H9 (cell line): ENCODE data around the gene SH2D2A. TPM values are rescaled to one million over a fixed set of nuclear protein-coding genes. Genes with fewer than 3 reads are reported as not detected.

Source experiments
- DNase-seq: peaks from one replicate; pipeline ENCODE4 v3.0.0-alpha.2; 2017
- H2AFZ ChIP-seq: one replicate; pipeline ENCODE4 v1.6.1; 2013; ENCODE audit warnings: mild to moderate bottlenecking, low read length, control low read depth, moderate library complexity
- H2AK5ac ChIP-seq: 2 replicates; pipeline ENCODE4 v1.6.1; 2013; ENCODE audit warnings: low read length, control low read depth, mixed read lengths; ENCODE audit not compliant: insufficient read length
- H2BK120ac ChIP-seq: one replicate; pipeline ENCODE4 v1.6.1; 2013; ENCODE audit warnings: low read depth, mild to moderate bottlenecking, low read length, control low read depth, inconsistent platforms; ENCODE audit not compliant: poor library complexity, severe bottlenecking
- H2BK12ac ChIP-seq: 2 replicates; pipeline ENCODE4 v1.6.1; 2013; ENCODE audit warnings: low read length, control low read depth, mixed read lengths, low read depth; ENCODE audit not compliant: insufficient read length
- H2BK15ac ChIP-seq: 2 replicates; pipeline ENCODE4 v1.6.1; 2013; ENCODE audit warnings: low read depth, low read length, control low read depth
- H2BK20ac ChIP-seq: one replicate; pipeline ENCODE4 v1.6.1; 2013; ENCODE audit warnings: low read depth, mild to moderate bottlenecking, low read length, control low read depth, inconsistent platforms; ENCODE audit not compliant: poor library complexity, severe bottlenecking
- H2BK5ac ChIP-seq: 2 replicates; pipeline ENCODE4 v1.6.1; 2013; ENCODE audit warnings: low read length, control low read depth, mixed read lengths; ENCODE audit not compliant: insufficient read length
- H3K14ac ChIP-seq: 2 replicates; pipeline ENCODE4 v1.6.1; 2013; ENCODE audit warnings: low read length, control low read depth; ENCODE audit not compliant: insufficient read depth
- H3K18ac ChIP-seq: 2 replicates; pipeline ENCODE4 v1.6.1; 2013; ENCODE audit warnings: low read depth, mild to moderate bottlenecking, mixed read lengths, low read length, control low read depth; ENCODE audit not compliant: insufficient read length
- H3K23ac ChIP-seq: 2 replicates; pipeline ENCODE4 v1.6.1; 2013; ENCODE audit warnings: low read length, control low read depth, mixed read lengths, low read depth; ENCODE audit not compliant: insufficient read length
- H3K23me2 ChIP-seq: 2 replicates; pipeline ENCODE4 v1.6.1; 2013; ENCODE audit warnings: low read depth, mild to moderate bottlenecking, mixed read lengths, low read length, control low read depth; ENCODE audit not compliant: insufficient read length, poor library complexity, severe bottlenecking
- H3K27ac ChIP-seq: 2 replicates; pipeline ENCODE4 v1.5.1; 2013; ENCODE audit warnings: low read length, control low read depth, mixed read lengths, low read depth; ENCODE audit not compliant: insufficient read length
- H3K27me3 ChIP-seq: 2 replicates; pipeline ENCODE4 v1.6.1; 2013; ENCODE audit warnings: low read length, control low read depth, inconsistent platforms; ENCODE audit not compliant: insufficient read depth
- H3K4ac ChIP-seq: 2 replicates; pipeline ENCODE4 v1.6.1; 2013; ENCODE audit warnings: low read depth, mild to moderate bottlenecking, control low read depth, inconsistent platforms, low read length, moderate library complexity
- H3K4me1 ChIP-seq: 2 replicates; pipeline ENCODE4 v1.6.1; 2013; ENCODE audit warnings: low read length, control low read depth, inconsistent platforms; ENCODE audit not compliant: insufficient read depth
- H3K4me2 ChIP-seq: 2 replicates; pipeline ENCODE4 v1.6.1; 2013; ENCODE audit warnings: low read length, control low read depth, mixed read lengths; ENCODE audit not compliant: insufficient read length, insufficient read depth
- H3K56ac ChIP-seq: 2 replicates; pipeline ENCODE4 v1.6.1; 2013; ENCODE audit warnings: low read depth, mild to moderate bottlenecking, mixed read lengths, low read length, control low read depth; ENCODE audit not compliant: insufficient read length
- H3K79me1 ChIP-seq: 2 replicates; pipeline ENCODE4 v1.6.1; 2013; ENCODE audit warnings: low read depth, mild to moderate bottlenecking, moderate library complexity, low read length, control low read depth, inconsistent platforms; ENCODE audit not compliant: insufficient read depth, poor library complexity, severe bottlenecking
- H3K79me2 ChIP-seq: 2 replicates; pipeline ENCODE4 v1.6.1; 2013; ENCODE audit warnings: low read length, control low read depth, inconsistent platforms; ENCODE audit not compliant: insufficient read depth
- H3K9ac ChIP-seq: 2 replicates; pipeline ENCODE4 v1.6.1; 2013; ENCODE audit warnings: low read length, control low read depth, mixed read lengths; ENCODE audit not compliant: insufficient read length; ENCODE audit errors: extremely low read depth
- H3K9me3 ChIP-seq: one replicate; pipeline ENCODE4 v1.6.1; 2013; ENCODE audit warnings: low read depth, low read length, inconsistent platforms; ENCODE audit not compliant: control insufficient read depth
- H3T11ph ChIP-seq: one replicate; pipeline ENCODE4 v1.6.1; 2013; ENCODE audit warnings: mild to moderate bottlenecking, low read length, control low read depth, inconsistent platforms
- H4K20me1 ChIP-seq: one replicate; pipeline ENCODE4 v1.6.1; 2013; ENCODE audit not compliant: control insufficient read depth, insufficient read length, insufficient read depth
- H4K5ac ChIP-seq: 2 replicates; pipeline ENCODE4 v1.6.1; 2013; ENCODE audit warnings: low read depth, mild to moderate bottlenecking, mixed read lengths, low read length, control low read depth; ENCODE audit not compliant: insufficient read length
- H4K8ac ChIP-seq: replicated peaks from 2 replicates; pipeline ENCODE4 v1.6.1; 2013; ENCODE audit warnings: low read length, control low read depth, mixed read lengths, low read depth; ENCODE audit not compliant: insufficient read length
- H4K91ac ChIP-seq: 2 replicates; pipeline ENCODE4 v1.6.1; 2013; ENCODE audit warnings: low read depth, mild to moderate bottlenecking, moderate library complexity, mixed read lengths, low read length, control low read depth; ENCODE audit not compliant: insufficient read length
- H3K27ac Mint-ChIP-seq, 3 experiments: 2 replicates in 2 of 3; 3 replicates in 1 of 3; pipeline ENCODE4 v1.8.0; 2020 to 2021; ENCODE audit warnings: mixed read lengths in 3 of 3, mild to moderate bottlenecking in 1 of 3, moderate library complexity in 1 of 3
- H3K27me3 Mint-ChIP-seq: 2 replicates; pipeline ENCODE4 v1.8.0; 2021; ENCODE audit warnings: low read depth, mild to moderate bottlenecking, moderate library complexity, mixed read lengths
- H3K36me3 Mint-ChIP-seq, 3 experiments: 2 replicates in 2 of 3; 3 replicates in 1 of 3; pipeline ENCODE4 v1.8.0; 2020 to 2021; ENCODE audit warnings: low read depth in 3 of 3, mixed read lengths in 3 of 3; ENCODE audit not compliant: insufficient read depth in 1 of 3
- H3K4me1 Mint-ChIP-seq, 2 experiments: 2 replicates each; pipeline ENCODE4 v1.8.0; 2020; ENCODE audit warnings: mixed read lengths in 2 of 2
- H3K4me3 Mint-ChIP-seq, 2 experiments: 2 replicates in 1 of 2; 3 replicates in 1 of 2; pipeline ENCODE4 v1.8.0; 2020 to 2021; ENCODE audit warnings: mild to moderate bottlenecking in 2 of 2, mixed read lengths in 2 of 2, moderate library complexity in 1 of 2
- H3K9me3 Mint-ChIP-seq, 2 experiments: 2 replicates in 1 of 2; 3 replicates in 1 of 2; pipeline ENCODE4 v1.8.0; 2020; ENCODE audit warnings: mild to moderate bottlenecking in 2 of 2, mixed read lengths in 2 of 2, moderate library complexity in 1 of 2
- WGBS: extraction: QIAGEN DNeasy Blood & Tissue Kit; methylation state at CpG from one replicate; pipeline ENCODE4 v1.1.7; 2013; ENCODE audit warnings: missing lambda C conversion rate, low lambda C conversion rate, mixed read lengths; ENCODE audit not compliant: insufficient read length; ENCODE audit errors: extremely low coverage; 5-methylcytosine and 5-hydroxymethylcytosine counted together
- total RNA-seq: library from RNA; stranded (reverse); gene quantifications from 2 replicates; pipeline ENCODE4 v1.2.1, GENCODE V29; 2021
- TF ChIP-seq, protein P1 (sequence below): fragments of 200-600 bp; sonication (generic); conservative IDR thresholded peaks from 3 replicates; pipeline ENCODE4 v1.8.0; 2021; ENCODE audit warnings: antibody characterized with exemption, mild to moderate bottlenecking

SH2D2A gene
- total RNA-seq, 1 experiment from 2014 or later, result 2.0 TPM

DNA sequence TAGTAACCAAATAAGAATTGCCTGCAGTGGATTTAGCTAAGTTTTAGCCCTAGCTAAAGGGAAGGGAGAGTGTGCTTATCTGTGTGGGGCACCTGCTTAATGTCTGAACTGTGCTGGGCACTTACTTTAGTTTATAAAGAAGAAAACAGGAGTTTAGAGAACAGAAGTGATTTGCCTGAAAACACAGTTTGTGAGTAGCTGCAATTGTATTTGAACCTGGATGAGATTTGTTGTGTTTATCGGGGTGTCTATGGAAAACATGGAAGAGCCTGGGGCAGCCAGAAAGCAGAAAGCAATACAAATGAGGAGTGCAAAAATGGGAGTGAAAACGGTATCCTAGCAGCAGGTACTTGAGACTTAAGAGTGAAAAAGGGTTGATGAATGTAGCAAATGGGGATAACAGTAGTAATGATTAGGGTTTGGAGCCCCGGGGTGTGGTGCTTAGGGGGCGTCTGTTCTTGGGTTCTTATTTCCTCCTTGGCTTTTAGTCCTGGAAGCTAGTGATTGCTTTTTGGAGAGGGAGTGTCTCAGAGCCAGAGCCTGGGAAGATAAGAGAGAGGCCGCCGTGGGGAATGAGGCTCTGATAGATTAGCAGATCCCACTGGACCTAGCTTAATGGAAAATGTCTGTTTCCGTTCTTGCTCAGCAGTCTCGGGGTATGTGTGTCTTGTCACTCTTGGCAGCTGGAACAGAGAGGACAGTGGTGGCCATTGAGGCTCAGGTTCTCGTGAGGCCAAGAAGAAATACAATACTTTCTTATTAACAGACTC is 43.7 kb downstream of the SH2D2A start:
- no peak overlapping the region for H2AK5ac ChIP-seq
- Mint-ChIP-seq H3K27me3 (no peaks in the 10 kb centered on the region), H3K4me1 (peaks cover 24 to 33% of the 10 kb centered on the region in 2 experiments), H3K9me3 (no peaks in the 10 kb centered on the region), H3K36me3 (peaks cover 14 to 44% (median 30%) of the 10 kb centered on the region in 3 experiments), H3K27ac (peak overlapping the region in 1 of 3 experiments; percentile 10; a peak in 3 of 7 replicates), H3K4me3 (no peak overlapping the region)
- H2BK15ac ChIP-seq, result no peak overlapping the region
- H2BK12ac ChIP-seq, result no peak overlapping the region
- no peak overlapping the region for H4K91ac ChIP-seq
- H4K20me1 ChIP-seq, result no peaks in the 10 kb centered on the region
- H3K14ac ChIP-seq, result no peak overlapping the region
- H3K79me2 ChIP-seq, result peaks cover 43% of the 10 kb centered on the region
- H3K27ac ChIP-seq, result no peak overlapping the region
- no peak overlapping the region for H3K18ac ChIP-seq
- H3K27me3 ChIP-seq, result no peaks in the 10 kb centered on the region
- H3K79me1 ChIP-seq, result peaks cover 19% of the 10 kb centered on the region
- H3K9ac ChIP-seq, result no peak overlapping the region
- H4K5ac ChIP-seq, result no peak overlapping the region
- H3K23ac ChIP-seq, result no peak overlapping the region
- H2AFZ ChIP-seq, result no peak overlapping the region
- no peak overlapping the region for H2BK120ac ChIP-seq
- H3K23me2 ChIP-seq, result peaks cover 11% of the 10 kb centered on the region
- no peak for DNase-seq
- H3K56ac ChIP-seq, result no peak overlapping the region
- no CpG with 5 or more reads among the region's 9 CpGs for WGBS
- no peak overlapping the region for H3K4me2 ChIP-seq
- H4K8ac ChIP-seq, result no peak overlapping the region
- TF ChIP-seq, protein P1, sequence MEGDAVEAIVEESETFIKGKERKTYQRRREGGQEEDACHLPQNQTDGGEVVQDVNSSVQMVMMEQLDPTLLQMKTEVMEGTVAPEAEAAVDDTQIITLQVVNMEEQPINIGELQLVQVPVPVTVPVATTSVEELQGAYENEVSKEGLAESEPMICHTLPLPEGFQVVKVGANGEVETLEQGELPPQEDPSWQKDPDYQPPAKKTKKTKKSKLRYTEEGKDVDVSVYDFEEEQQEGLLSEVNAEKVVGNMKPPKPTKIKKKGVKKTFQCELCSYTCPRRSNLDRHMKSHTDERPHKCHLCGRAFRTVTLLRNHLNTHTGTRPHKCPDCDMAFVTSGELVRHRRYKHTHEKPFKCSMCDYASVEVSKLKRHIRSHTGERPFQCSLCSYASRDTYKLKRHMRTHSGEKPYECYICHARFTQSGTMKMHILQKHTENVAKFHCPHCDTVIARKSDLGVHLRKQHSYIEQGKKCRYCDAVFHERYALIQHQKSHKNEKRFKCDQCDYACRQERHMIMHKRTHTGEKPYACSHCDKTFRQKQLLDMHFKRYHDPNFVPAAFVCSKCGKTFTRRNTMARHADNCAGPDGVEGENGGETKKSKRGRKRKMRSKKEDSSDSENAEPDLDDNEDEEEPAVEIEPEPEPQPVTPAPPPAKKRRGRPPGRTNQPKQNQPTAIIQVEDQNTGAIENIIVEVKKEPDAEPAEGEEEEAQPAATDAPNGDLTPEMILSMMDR, result no peak
- H3T11ph ChIP-seq, result no peak overlapping the region
- H3K4ac ChIP-seq, result no peak overlapping the region
- H3K9me3 ChIP-seq, result no peaks in the 10 kb centered on the region
- H2BK20ac ChIP-seq, result no peak overlapping the region
- H2BK5ac ChIP-seq, result no peak overlapping the region
- no peaks in the 10 kb centered on the region for H3K4me1 ChIP-seq
